K562 (cell line): Measurements from ENCODE around the gene ENDOV. TPM values are rescaled to one million over a fixed set of nuclear protein-coding genes. Genes with fewer than 3 reads are reported as not detected.

Experiments used
- ATAC-seq: fragments of 200-7000 bp; cut with Tn5 transposase; 3 replicates; pipeline ENCODE4 v1.9.1; 2020; ENCODE audit warnings: moderate library complexity
- BruUV-seq: library from RNA; stranded (reverse); fragments of 400-500 nt; replicated peaks from 2 replicates; lab custom pipeline; 2021; lab: Mats Ljungman, UMichigan
- CTCF ChIA-PET: fragments of 300-600 bp; formaldehyde crosslinking; extraction: SDS; loops from one replicate; lab custom pipeline; 2021; ENCODE audit warnings: low intra/inter-chr PET ratio; lab: Yijun Ruan, JAX
- POLR2A ChIA-PET: fragments of 300-600, 350-650 bp; sonication (Branson Sonifier 250); formaldehyde crosslinking; extraction: SDS; loops from one replicate; lab custom pipeline; 2021; ENCODE audit warnings: antibody characterized with exemption, inconsistent platforms; lab: Yijun Ruan, JAX
- DNase-seq, 4 experiments: peaks; one replicate each; pipeline versions ENCODE4 v3.0.0 to v3.0.0-alpha.2; 2011 to 2018; ENCODE audit warnings: low spot score in 3 of 4, mixed read lengths in 3 of 4; ENCODE audit errors: extremely low read depth in 1 of 4
- FAIRE-seq: peaks from 2 replicates; lab custom pipeline; 2011; peaks lifted over from hg19 to GRCh38; lab: Jason Lieb, UNC
- H2AFZ ChIP-seq: 2 replicates; pipeline ENCODE4 v1.6.0; 2011; ENCODE audit warnings: low read depth, low read length, control low read depth, inconsistent platforms
- H3K27ac ChIP-seq: fragments of 200-600 bp; 3 replicates; pipeline ENCODE4 v1.8.0; 2011; ENCODE audit warnings: low read depth, mild to moderate bottlenecking, control low read depth, inconsistent platforms, low read length, moderate library complexity, mixed read lengths; ENCODE audit errors: extremely low read depth
- H3K27me3 ChIP-seq, 2 experiments: fragments of 300-600 bp in 1 of 2; 2 replicates in 1 of 2; 3 replicates in 1 of 2; pipeline versions ENCODE4 v1.6.0 to v1.8.0; 2011; ENCODE audit warnings: inconsistent platforms in 2 of 2, low read length in 2 of 2, mild to moderate bottlenecking in 1 of 2, mixed read lengths in 1 of 2, moderate library complexity in 1 of 2; ENCODE audit not compliant: control insufficient read depth in 2 of 2, insufficient read depth in 2 of 2
- H3K36me3 ChIP-seq: fragments of 300-600 bp; 3 replicates; pipeline ENCODE4 v1.8.0; 2011; ENCODE audit warnings: mild to moderate bottlenecking, low read length, inconsistent platforms; ENCODE audit not compliant: control insufficient read depth, insufficient read depth
- H3K4me1 ChIP-seq, 2 experiments: fragments of 200-600 bp in 1 of 2; replicated peaks in 1 of 2; 2 replicates in 1 of 2; 3 replicates in 1 of 2; pipeline versions ENCODE4 v1.5.1 to v1.8.0; 2011; ENCODE audit warnings: inconsistent platforms in 2 of 2, low read length in 2 of 2, mild to moderate bottlenecking in 1 of 2, mixed read lengths in 1 of 2, moderate library complexity in 1 of 2; ENCODE audit not compliant: control insufficient read depth in 2 of 2, insufficient read depth in 2 of 2
- H3K4me2 ChIP-seq: 2 replicates; pipeline ENCODE4 v1.6.1; 2011; ENCODE audit warnings: low read length, control low read depth, inconsistent platforms, mixed read lengths; ENCODE audit not compliant: insufficient read depth
- H3K4me3 ChIP-seq: fragments of 200-600 bp; sonication (generic), shearing (Covaris generic); 2 replicates; pipeline ENCODE4 v1.5.1; 2016; ENCODE audit warnings: control low read depth, inconsistent platforms
- H3K79me2 ChIP-seq: fragments of 200-600 bp; 3 replicates; pipeline ENCODE4 v1.8.0; 2011; ENCODE audit warnings: low read length, inconsistent platforms; ENCODE audit not compliant: control insufficient read depth, insufficient read depth
- H3K9ac ChIP-seq, 2 experiments: 2 replicates each; pipeline versions ENCODE4 v1.6.0 to v1.6.1; 2011; ENCODE audit warnings: low read depth in 2 of 2, low read length in 2 of 2, control low read depth in 1 of 2, inconsistent platforms in 1 of 2, mild to moderate bottlenecking in 1 of 2, mixed read lengths in 1 of 2; ENCODE audit not compliant: insufficient read depth in 1 of 2
- H3K9me1 ChIP-seq: one replicate; pipeline ENCODE4 v1.6.0; 2011; ENCODE audit warnings: inconsistent platforms, mild to moderate bottlenecking, low read length, moderate library complexity; ENCODE audit not compliant: control insufficient read depth, insufficient read depth
- H3K9me3 ChIP-seq: replicated peaks from 2 replicates; pipeline ENCODE4 v1.5.1; 2011; ENCODE audit warnings: low read depth, low read length, inconsistent platforms; ENCODE audit not compliant: control insufficient read depth, insufficient read depth
- H4K20me1 ChIP-seq: replicated peaks from 2 replicates; pipeline ENCODE4 v1.6.1; 2011; ENCODE audit warnings: low read length, inconsistent platforms, mixed read lengths; ENCODE audit not compliant: control insufficient read depth, insufficient read depth
- ARID1B ChIP-seq: fragments of 450-650 bp; IDR thresholded peaks from 2 replicates; pipeline ENCODE4 v1.6.1; 2016; ENCODE audit warnings: antibody characterized with exemption, mild to moderate bottlenecking, inconsistent platforms
- ELF2 ChIP-seq: fragments of 250-450 bp; sonication (Bioruptor Pico); IDR thresholded peaks from 2 replicates; pipeline ENCODE4 v1.5.0; 2021; ENCODE audit warnings: mild to moderate bottlenecking
- KHSRP ChIP-seq: fragments of 450-650 bp; IDR thresholded peaks from 2 replicates; pipeline ENCODE4 v1.6.1; 2017
- REST ChIP-seq, 2 experiments: fragments of 450-650 bp; formaldehyde crosslinking in 1 of 2; IDR thresholded peaks; 2 replicates each; pipeline versions ENCODE4 v1.4.0 to v1.6.1; 2014 to 2020; ENCODE audit warnings: mild to moderate bottlenecking in 2 of 2, borderline replicate concordance in 1 of 2, low read depth in 1 of 2
- TCF15 ChIP-seq: fragments of 250-450 bp; sonication (Bioruptor Pico); IDR thresholded peaks from 2 replicates; pipeline ENCODE4 v1.8.0; 2022; ENCODE audit warnings: moderate library complexity, mild to moderate bottlenecking, inconsistent platforms
- USF1 ChIP-seq: sonication (generic); formaldehyde crosslinking; IDR thresholded peaks from 2 replicates; pipeline ENCODE4 v1.9.0; 2022; ENCODE audit warnings: mild to moderate bottlenecking, missing genetic modification reagents
- ZBTB17 ChIP-seq: fragments of 450-650 bp; formaldehyde crosslinking; IDR thresholded peaks from 2 replicates; pipeline ENCODE4 v1.4.0; 2020; ENCODE audit warnings: mild to moderate bottlenecking
- ZNF134 ChIP-seq: fragments of 250-450 bp; sonication (Bioruptor Pico); conservative IDR thresholded peaks from 2 replicates; pipeline ENCODE4 v1.4.0; 2020
- ZNF277 ChIP-seq: fragments of 250-450 bp; sonication (Bioruptor Pico); IDR thresholded peaks from 2 replicates; pipeline ENCODE4 v1.8.0; 2022; ENCODE audit warnings: inconsistent platforms, mild to moderate bottlenecking, moderate library complexity, borderline replicate concordance
- WGBS: fragments of 100-300 bp; shearing (Covaris generic); methylation state at CpG from one replicate; pipeline ENCODE4 v1.1.6; 2016; ENCODE audit warnings: low coverage, mixed read lengths; ENCODE audit not compliant: insufficient coverage; ENCODE audit errors: missing lambda C conversion rate; 5-methylcytosine and 5-hydroxymethylcytosine counted together
- in situ Hi-C: fragments of 300-500 bp; cut with MboI; formaldehyde crosslinking; loops from 4 replicates; pipeline ENCODE4 v1.15.0; 2018; ENCODE audit warnings: inconsistent platforms, mixed read lengths
- intact Hi-C: fragments of 100-400 bp; cut with micrococcal nuclease; formaldehyde crosslinking; loops from 2 replicates; pipeline ENCODE4 v1.14.2; 2022
- polyA plus RNA-seq, 8 experiments: library from polyadenylated mRNA; depleted of rRNA in 4 of 8; stranded (reverse) in 5 of 8; unstranded in 3 of 8; fragments of >200 nt; fragmentation: Nextera tagmentation in 2 of 8; fragmentation: Illumina TruSeq in 1 of 8; extraction: Ambion mirVana in 2 of 8; extraction: Trizol in 1 of 8; gene quantifications; 2 replicates each; pipeline versions ENCODE4 v1.2.1 to v1.2.3, GENCODE V29; 2011 to 2014; ENCODE audit warnings: inconsistent platforms in 1 of 8, missing spikeins in 1 of 8
- total RNA-seq, 7 experiments: library from RNA; depleted of rRNA in 6 of 7; stranded (reverse); fragments of >200 nt in 6 of 7; fragmentation: Illumina TruSeq in 2 of 7; extraction: Trizol in 2 of 7; gene quantifications; 2 replicates each; pipeline versions ENCODE4 v1.2.1 to v1.2.3, GENCODE V29; 2011 to 2021; ENCODE audit warnings: low replicate concordance in 1 of 7

ENDOV gene
- total and polyA plus RNA-seq, 9 of the 15 experiments (the other 6 are each of a cell fraction or from before 2014, with no cell fraction given) = 1.2 to 8.2 (median 3.7) TPM

GRCh38 chr17:80474231-80474960 is 59.4 kb downstream of the ENDOV start:
- ATAC-seq (peak; percentile 52), FAIRE-seq (peak; percentile 67), DNase-seq (peak; percentile 40 to 60 (median 47))
- WGBS = 19% methylated on average over 15 of the region's 16 CpGs
- H3K27me3 ChIP-seq = peaks cover 59 to 98% of the 10 kb centered on the region in 2 experiments; a peak in 4 of 5 replicates
- no peak overlapping the region for H3K27ac ChIP-seq
- no peak overlapping the region for H3K9ac ChIP-seq
- BruUV-seq = no TSS peak
- H3K79me2 ChIP-seq = no peaks in the 10 kb centered on the region
- H3K36me3 ChIP-seq = no peaks in the 10 kb centered on the region
- H2AFZ ChIP-seq = no peak overlapping the region
- in situ Hi-C loops = no loop called here
- H3K4me3 ChIP-seq = no peak overlapping the region
- intact Hi-C loops = no loop called here
- no peaks in the 10 kb centered on the region for H3K9me3 ChIP-seq
- H4K20me1 ChIP-seq = peaks cover 26% of the 10 kb centered on the region
- CTCF ChIA-PET = interaction anchor here (1.3 kb wide), 1 partner anchor 101 kb away, joined by 9 read pairs; no protein-coding TSS in a partner anchor
- peaks cover 0 to 42% of the 10 kb centered on the region in 2 experiments; a peak in 2 of 5 replicates for H3K4me1 ChIP-seq
- POLR2A ChIA-PET = interaction anchor here (0.5 kb wide), 1 partner anchor 405 kb away, joined by 3 read pairs; no protein-coding TSS in a partner anchor
- H3K4me2 ChIP-seq = no peak overlapping the region
- no peaks in the 10 kb centered on the region for H3K9me1 ChIP-seq
- TF ChIP-seq ELF2 = no peak
- TF ChIP-seq ARID1B = no peak
- TF ChIP-seq REST (IDR thresholded peaks at IDR 0.05; ENCODE audit: borderline replicate concordance) = peak; percentile 40; the same call in 1 of the 2 replicates
- no peak for TF ChIP-seq REST (CRISPR knock-in tag; IDR thresholded peaks at IDR 0.05; ENCODE audit: low read depth)
- peak; percentile 86 for TF ChIP-seq USF1
- no peak for TF ChIP-seq KHSRP
- TF ChIP-seq ZNF277 (CRISPR knock-in tag) = no peak
- TF ChIP-seq ZNF134 (CRISPR knock-in tag) = no peak
- no peak for TF ChIP-seq TCF15
- no peak for TF ChIP-seq ZBTB17 (CRISPR knock-in tag)
